M059J (cell line): ENCODE data around the gene SAP25. TPM values are rescaled to one million over a fixed set of nuclear protein-coding genes. Genes with fewer than 3 reads are reported as not detected.
"Not testable (repeated sequence)": the region's sequence is repeated elsewhere in the genome, so short reads cannot be mapped to it uniquely, and the experiment has no call there.

Experiments
- DNase-seq: peaks from one replicate; pipeline ENCODE4 v3.0.0-alpha.2; 2012; ENCODE audit warnings: low read depth
- total RNA-seq: library from RNA; depleted of rRNA; stranded (reverse); fragments of >200 nt; shearing (Covaris generic); gene quantifications from 2 replicates; pipeline ENCODE4 v1.2.3, GENCODE V29; 2014; rRNA removed

The SAP25 gene
- total RNA-seq, 1 experiment from 2014 or later = not detected

DNA sequence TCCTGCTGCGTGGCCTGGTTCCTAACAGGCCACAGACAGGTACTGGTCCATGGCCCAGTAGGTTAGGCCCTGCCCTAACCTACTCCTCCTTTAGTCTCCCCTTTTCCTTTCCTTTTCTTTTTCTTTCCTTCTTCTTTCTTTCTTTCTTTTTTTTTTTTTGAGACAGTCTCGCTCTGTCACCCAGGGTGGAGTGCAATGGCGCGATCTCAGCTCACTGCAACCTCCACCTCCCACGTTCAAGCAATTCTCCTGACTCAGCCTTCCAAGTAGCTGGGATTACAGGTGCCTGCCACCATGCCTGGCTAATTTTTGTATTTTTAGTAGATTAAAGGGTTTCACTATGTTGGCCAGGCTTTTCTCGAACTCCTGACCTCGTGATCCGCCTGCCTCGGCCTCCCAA lies 37.7 kb downstream of the SAP25 start:
- not testable (repeated sequence) for DNase-seq

- no peak for DNase-seq
Measured at GRCh38 chr7:100532165-100533022, 41.3 kb downstream of the SAP25 start.

- DNase-seq = not testable (repeated sequence)
Measured at GRCh38 chr7:100528108-100528866, 45.4 kb downstream of the SAP25 start.

GRCh38 chr7:100523192-100523591 lies 50.5 kb downstream of the SAP25 start:
- not testable (repeated sequence) for DNase-seq

Other genes starting within 250 kb of the SAP25 start
- 7.0 and 8.0 TPM in 2 replicates for gene PILRB, start 215.8 kb downstream of the SAP25 start, total RNA-seq
- 0.54 TPM in 1 of 2 replicates, not detected in the other for gene PILRA, start 200.4 kb downstream of the SAP25 start, total RNA-seq
- 5.2 and 7.8 TPM in 2 replicates for gene ZCWPW1, start 145.2 kb downstream of the SAP25 start, total RNA-seq
- gene MEPCE, start 144.1 kb downstream of the SAP25 start, total RNA-seq = 32.7 and 48.2 TPM in 2 replicates
- 17.7 and 23.7 TPM in 2 replicates for gene PPP1R35, start 137.4 kb downstream of the SAP25 start, total RNA-seq
- 2.4 TPM in 1 of 2 replicates, not detected in the other for gene SPACDR, start 109.6 kb downstream of the SAP25 start, total RNA-seq
- 28.1 and 43.6 TPM in 2 replicates for gene TSC22D4, start 94.7 kb downstream of the SAP25 start, total RNA-seq
- 0.02 TPM in 1 of 2 replicates, not detected in the other for gene NYAP1, start 90.0 kb downstream of the SAP25 start, total RNA-seq
- gene AGFG2, start 34.7 kb downstream of the SAP25 start, total RNA-seq = 10.9 and 24.0 TPM in 2 replicates
- gene LRCH4, start 12.2 kb upstream of the SAP25 start, total RNA-seq = 12.2 and 16.0 TPM in 2 replicates
- gene FBXO24, start 12.4 kb upstream of the SAP25 start, total RNA-seq = 0.05 and 0.44 TPM in 2 replicates
- 7.8 and 10.3 TPM in 2 replicates for gene PCOLCE, start 28.5 kb upstream of the SAP25 start, total RNA-seq
- gene MOSPD3, start 38.6 kb upstream of the SAP25 start, total RNA-seq = 15.6 and 22.0 TPM in 2 replicates
- gene TFR2, start 67.7 kb upstream of the SAP25 start, total RNA-seq = 1.6 and 1.8 TPM in 2 replicates
- gene ACTL6B, start 82.5 kb upstream of the SAP25 start, total RNA-seq = not detected in 2 replicates
- gene GNB2, start 99.8 kb upstream of the SAP25 start, total RNA-seq = 88.6 and 151 TPM in 2 replicates
- 4.0 and 12.2 TPM in 2 replicates for gene GIGYF1, start 120.3 kb upstream of the SAP25 start, total RNA-seq
- 55.9 and 69.5 TPM in 2 replicates for gene POP7, start 132.2 kb upstream of the SAP25 start, total RNA-seq
- gene EPO, start 146.6 kb upstream of the SAP25 start, total RNA-seq = not detected in 2 replicates
- gene ZAN, start 159.7 kb upstream of the SAP25 start, total RNA-seq = not detected in 2 replicates